G401 (cell line): ENCODE data around the gene TDRD1. TPM values are rescaled to one million over a fixed set of nuclear protein-coding genes. Genes with fewer than 3 reads are reported as not detected.

Experiments
- DNase-seq: peaks from one replicate; pipeline ENCODE4 v3.0.0-alpha.2; 2015; ENCODE audit warnings: low spot score
- in situ Hi-C: cut with HindIII; loops from 2 replicates; pipeline ENCODE4 v1.10.0; 2016; ENCODE audit warnings: low sequenced_read_pairs, mixed read lengths
- total RNA-seq: library from RNA; depleted of rRNA; stranded (reverse); fragments of >200 nt; shearing (Covaris generic); gene quantifications from 2 replicates; pipeline ENCODE4 v1.2.3, GENCODE V29; 2014; rRNA removed

The TDRD1 gene
- total RNA-seq, 1 experiment from 2014 or later: not detected

- in situ Hi-C loops: no loop called here
- DNase-seq: no peak
These were observed 100.1 kb downstream of the TDRD1 start for GRCh38 chr10:114279289-114279688.

- in situ Hi-C loops: no loop called here
- no peak for DNase-seq
These were observed 100.9 kb downstream of the TDRD1 start for GRCh38 chr10:114279901-114280644.

- no peak for DNase-seq
- in situ Hi-C loops: no loop called here
These were observed 101.9 kb downstream of the TDRD1 start for GRCh38 chr10:114281006-114281405.

DNA sequence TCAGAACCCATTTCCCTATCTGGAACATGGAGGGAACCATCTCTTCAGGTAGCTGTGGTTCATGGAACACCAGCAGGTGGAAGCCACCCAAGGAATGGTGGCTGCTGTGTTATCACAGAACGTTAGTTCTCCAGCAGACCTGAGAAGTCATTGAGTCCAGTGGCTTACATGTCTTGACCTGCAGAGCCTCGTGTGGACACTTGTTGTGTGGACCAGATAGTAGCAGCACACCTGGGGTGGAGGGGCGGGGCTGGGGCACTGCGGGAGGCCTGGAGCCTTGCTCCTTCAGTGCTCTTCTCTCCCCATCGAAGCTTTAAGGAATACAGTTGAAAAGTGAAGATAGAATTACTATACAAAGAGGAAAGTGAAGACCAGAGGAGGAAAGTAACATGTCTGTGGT, 102.3 kb downstream of the TDRD1 start:
- DNase-seq: no peak
- in situ Hi-C loops: no loop called here

Other genes starting within 250 kb of the TDRD1 start
- gene ADRB1, start 135.5 kb upstream of the TDRD1 start, total RNA-seq: 4.1 and 4.8 TPM in 2 replicates
- gene CCDC186, start 5.2 kb upstream of the TDRD1 start, total RNA-seq: 5.6 and 6.8 TPM in 2 replicates
- not detected in 2 replicates for gene VWA2, start 59.9 kb downstream of the TDRD1 start, total RNA-seq
- gene AFAP1L2, start 225.1 kb downstream of the TDRD1 start, total RNA-seq: 0.10 TPM in 1 of 2 replicates, not detected in the other